H1 (cell line): ENCODE measurements around the gene PDZD2. TPM values are rescaled to one million over a fixed set of nuclear protein-coding genes. Genes with fewer than 3 reads are reported as not detected.

ENCODE experiments used
- CTCF ChIP-seq, 3 experiments: IDR thresholded peaks; 1 replicate in 2 of 3; 2 replicates in 1 of 3; pipeline versions ENCODE4 v1.5.1 to v1.6.1; 2011; ENCODE audit warnings: low read length in 3 of 3, mild to moderate bottlenecking in 3 of 3, inconsistent platforms in 2 of 3, low read depth in 1 of 3, moderate library complexity in 1 of 3; ENCODE audit not compliant: insufficient read depth in 1 of 3; ENCODE audit errors: control extremely low read depth in 1 of 3
- MAX ChIP-seq: IDR thresholded peaks from 2 replicates; pipeline ENCODE4 v1.6.1; 2012; ENCODE audit warnings: inconsistent platforms
- SRF ChIP-seq: IDR thresholded peaks from 2 replicates; pipeline ENCODE4 v1.6.1; 2011; ENCODE audit warnings: mild to moderate bottlenecking, low read depth, low read length, moderate library complexity
- TEAD4 ChIP-seq: IDR thresholded peaks from 2 replicates; pipeline ENCODE4 v1.6.1; 2012; ENCODE audit warnings: low read depth, low read length, inconsistent platforms, mixed read lengths
- polyA plus RNA-seq, 7 experiments: library from polyadenylated mRNA; depleted of rRNA in 3 of 7; stranded (reverse) in 5 of 7; unstranded in 2 of 7; fragments of >200 nt in 5 of 7; fragments of 200-250 nt in 2 of 7; gene quantifications; 1 replicate in 5 of 7; 2 replicates in 1 of 7; 4 replicates in 1 of 7; pipeline versions ENCODE4 v1.2.1 to v1.2.3, GENCODE V29; 2011 to 2013; ENCODE audit warnings: missing spikeins in 2 of 7, mixed read lengths in 2 of 7
- total RNA-seq: library from RNA; stranded (reverse); fragmentation: NEBNext Ultra II Directional; extraction: Animal tissue kit (Norgen Biotek cat#: 25700); gene quantifications from 2 replicates; pipeline ENCODE4 v1.2.1, GENCODE V29; 2021

The PDZD2 gene
- total and polyA plus RNA-seq, 2 of the 8 experiments (the other 6 are each of a cell fraction or from before 2014, with no cell fraction given) = 1.2 to 6.8 TPM

GRCh38 chr5:32003981-32004380 is 365.1 kb downstream of the PDZD2 start (continued):
- TF ChIP-seq CTCF (IDR thresholded peaks at IDR 0.05; ENCODE audit: control extremely low read depth in 1 of 3, insufficient read depth in 1 of 3, low read depth in 1 of 3, low read length in 3 of 3) (no peak), MAX (no peak), SRF (no peak), TEAD4 (no peak)
